Neural crest cell (in vitro differentiated cells): ENCODE data around the gene SLC25A18. TPM values are rescaled to one million over a fixed set of nuclear protein-coding genes. Genes with fewer than 3 reads are reported as not detected.

Experiments
- DNase-seq: peaks from one replicate; pipeline ENCODE4 v3.0.0; 2021; ENCODE audit warnings: low read depth, mixed read lengths, low spot score
- H3K27ac Mint-ChIP-seq: one replicate; pipeline ENCODE4 v1.8.0; 2021; ENCODE audit warnings: mild to moderate bottlenecking, mixed read lengths; ENCODE audit not compliant: unreplicated experiment
- H3K27me3 Mint-ChIP-seq: 2 replicates; pipeline ENCODE4 v1.8.0; 2021; ENCODE audit warnings: low read depth, mild to moderate bottlenecking, mixed read lengths
- H3K36me3 Mint-ChIP-seq: 2 replicates; pipeline ENCODE4 v1.8.0; 2021; ENCODE audit warnings: low read depth, mild to moderate bottlenecking, mixed read lengths
- H3K4me1 Mint-ChIP-seq: 2 replicates; pipeline ENCODE4 v1.8.0; 2021; ENCODE audit warnings: mixed read lengths
- H3K4me3 Mint-ChIP-seq: one replicate; pipeline ENCODE4 v1.8.0; 2021; ENCODE audit warnings: mild to moderate bottlenecking, mixed read lengths
- H3K9me3 Mint-ChIP-seq: 2 replicates; pipeline ENCODE4 v1.8.0; 2021; ENCODE audit warnings: mixed read lengths
- CTCF ChIP-seq: fragments of 200-600 bp; sonication (generic); conservative IDR thresholded peaks from 2 replicates; pipeline ENCODE4 v1.5.0; 2021; ENCODE audit warnings: antibody characterized with exemption, mild to moderate bottlenecking
- total RNA-seq: library from RNA; stranded (reverse); gene quantifications from 2 replicates; pipeline ENCODE4 v1.2.1, GENCODE V29; 2021

The SLC25A18 gene
- total RNA-seq, 1 donor from 2014 or later, result 0.86 TPM

GRCh38 chr22:17597217-17597616, 33.9 kb downstream of the SLC25A18 start:
- Mint-ChIP-seq H3K4me3 (no peak overlapping the region), H3K36me3 (peaks cover 23% of the 10 kb centered on the region), H3K27ac (no peak overlapping the region), H3K27me3 (no peaks in the 10 kb centered on the region), H3K4me1 (no peaks in the 10 kb centered on the region), H3K9me3 (no peaks in the 10 kb centered on the region)
- no peak for TF ChIP-seq CTCF
- no peak for DNase-seq

GRCh38 chr22:17598318-17598717, 35.0 kb downstream of the SLC25A18 start:
- no peak for TF ChIP-seq CTCF
- DNase-seq, result no peak
- no peak overlapping the region for H3K4me3 Mint-ChIP-seq
- H3K9me3 Mint-ChIP-seq, result no peaks in the 10 kb centered on the region
- no peaks in the 10 kb centered on the region for H3K27me3 Mint-ChIP-seq
- H3K4me1 Mint-ChIP-seq, result no peaks in the 10 kb centered on the region
- peaks cover 23% of the 10 kb centered on the region for H3K36me3 Mint-ChIP-seq
- no peak overlapping the region for H3K27ac Mint-ChIP-seq

- no peak overlapping the region for H3K4me3 Mint-ChIP-seq
- H3K4me1 Mint-ChIP-seq, result no peaks in the 10 kb centered on the region
- peaks cover 18% of the 10 kb centered on the region for H3K36me3 Mint-ChIP-seq
- no peak overlapping the region for H3K27ac Mint-ChIP-seq
- H3K27me3 Mint-ChIP-seq, result no peaks in the 10 kb centered on the region
- DNase-seq, result no peak
- no peak for TF ChIP-seq CTCF
- no peaks in the 10 kb centered on the region for H3K9me3 Mint-ChIP-seq
Observed at GRCh38 chr22:17601031-17601430, 37.7 kb downstream of the SLC25A18 start.

- no peaks in the 10 kb centered on the region for H3K27me3 Mint-ChIP-seq
- DNase-seq, result no peak
- H3K36me3 Mint-ChIP-seq, result peaks cover 4% of the 10 kb centered on the region
- H3K9me3 Mint-ChIP-seq, result no peaks in the 10 kb centered on the region
- no peak for TF ChIP-seq CTCF
- no peak overlapping the region for H3K4me3 Mint-ChIP-seq
- no peak overlapping the region for H3K27ac Mint-ChIP-seq
- no peaks in the 10 kb centered on the region for H3K4me1 Mint-ChIP-seq
Observed at GRCh38 chr22:17603668-17604067, 40.4 kb downstream of the SLC25A18 start.

GRCh38 chr22:17606496-17606895, 43.2 kb downstream of the SLC25A18 start:
- no peak for TF ChIP-seq CTCF
- Mint-ChIP-seq H3K27ac (no peak overlapping the region), H3K9me3 (no peaks in the 10 kb centered on the region), H3K27me3 (no peaks in the 10 kb centered on the region), H3K4me3 (no peak overlapping the region), H3K36me3 (no peaks in the 10 kb centered on the region), H3K4me1 (no peaks in the 10 kb centered on the region)
- no peak for DNase-seq
